HepG2 (cell line): ENCODE data around the gene CD9. TPM values are rescaled to one million over a fixed set of nuclear protein-coding genes. Genes with fewer than 3 reads are reported as not detected.

Experiments
- BHLHE40 ChIP-seq: IDR thresholded peaks from 2 replicates; pipeline ENCODE4 v1.6.1; 2011; ENCODE audit warnings: low read length, improper control_type of control experiment
- BRF2 ChIP-seq: sonication (generic); formaldehyde crosslinking; IDR thresholded peaks from 2 replicates; pipeline ENCODE4 v1.8.1; 2022; ENCODE audit warnings: mild to moderate bottlenecking, missing genetic modification reagents
- CBX1 ChIP-seq: IDR thresholded peaks from one replicate; pipeline ENCODE4 v1.6.1; 2016; ENCODE audit warnings: antibody characterized with exemption, low read depth
- FOSL1 ChIP-seq: sonication (generic); formaldehyde crosslinking; IDR thresholded peaks from 2 replicates; pipeline ENCODE4 v1.9.0; 2021; ENCODE audit warnings: missing genetic modification reagents, borderline replicate concordance
- HHEX ChIP-seq: IDR thresholded peaks from 2 replicates; pipeline ENCODE4 v1.6.1; 2016; ENCODE audit warnings: control low read depth
- MEIS2 ChIP-seq: sonication (generic); formaldehyde crosslinking; IDR thresholded peaks from 2 replicates; pipeline ENCODE4 v1.9.0; 2021; ENCODE audit warnings: mild to moderate bottlenecking, missing genetic modification reagents
- NR0B2 ChIP-seq: sonication (generic); formaldehyde crosslinking; IDR thresholded peaks from 2 replicates; pipeline ENCODE4 v1.4.0; 2020; ENCODE audit warnings: mild to moderate bottlenecking, missing genetic modification reagents
- SRSF4 ChIP-seq: fragments of 200-400 bp; formaldehyde crosslinking; IDR thresholded peaks from one replicate; pipeline ENCODE4 v1.6.1; 2018; ENCODE audit warnings: mild to moderate bottlenecking, low read depth, low read length, moderate library complexity; ENCODE audit not compliant: poor library complexity, severe bottlenecking
- SRY ChIP-seq: sonication (generic); formaldehyde crosslinking; IDR thresholded peaks from 2 replicates; pipeline ENCODE4 v1.8.0; 2022; ENCODE audit warnings: mild to moderate bottlenecking, missing genetic modification reagents
- TAF1 ChIP-seq: sonication (generic); formaldehyde crosslinking; IDR thresholded peaks from 2 replicates; pipeline ENCODE4 v1.4.0; 2020; ENCODE audit warnings: missing genetic modification reagents
- TEAD2 ChIP-seq: sonication (generic); formaldehyde crosslinking; IDR thresholded peaks from 2 replicates; pipeline ENCODE4 v1.9.0; 2021; ENCODE audit warnings: missing genetic modification reagents
- TOE1 ChIP-seq: sonication (generic); formaldehyde crosslinking; IDR thresholded peaks from 2 replicates; pipeline ENCODE4 v1.4.0; 2020; ENCODE audit warnings: mild to moderate bottlenecking, missing genetic modification reagents
- ZNF264 ChIP-seq: sonication (generic); formaldehyde crosslinking; IDR thresholded peaks from 2 replicates; pipeline ENCODE4 v1.4.0; 2020; ENCODE audit warnings: missing genetic modification reagents
- ZNF326 ChIP-seq: sonication (generic); formaldehyde crosslinking; IDR thresholded peaks from 2 replicates; pipeline ENCODE4 v1.4.0; 2020; ENCODE audit warnings: missing genetic modification reagents, borderline replicate concordance
- ZNF34 ChIP-seq: sonication (generic); formaldehyde crosslinking; IDR thresholded peaks from 2 replicates; pipeline ENCODE4 v1.4.0; 2020; ENCODE audit warnings: mild to moderate bottlenecking, missing genetic modification reagents, borderline replicate concordance
- ZNF362 ChIP-seq: sonication (generic); formaldehyde crosslinking; IDR thresholded peaks from 2 replicates; pipeline ENCODE4 v1.4.0; 2020; ENCODE audit warnings: missing genetic modification reagents, mild to moderate bottlenecking, borderline replicate concordance
- ZNF567 ChIP-seq: sonication (generic); formaldehyde crosslinking; IDR thresholded peaks from 2 replicates; pipeline ENCODE4 v1.8.1; 2023; ENCODE audit warnings: mild to moderate bottlenecking, missing genetic modification reagents, borderline replicate concordance
- ZNF572 ChIP-seq: sonication (generic); formaldehyde crosslinking; IDR thresholded peaks from 2 replicates; pipeline ENCODE4 v1.5.1; 2020; ENCODE audit warnings: mild to moderate bottlenecking, missing genetic modification reagents
- ZNF672 ChIP-seq: sonication (generic); formaldehyde crosslinking; IDR thresholded peaks from 2 replicates; pipeline ENCODE4 v1.8.1; 2022; ENCODE audit warnings: missing genetic modification reagents
- ZNF678 ChIP-seq: sonication (generic); formaldehyde crosslinking; IDR thresholded peaks from 2 replicates; pipeline ENCODE4 v1.4.0; 2020; ENCODE audit warnings: mild to moderate bottlenecking, missing genetic modification reagents
- polyA plus RNA-seq, 8 experiments: library from polyadenylated mRNA; depleted of rRNA in 3 of 8; stranded (reverse) in 7 of 8; unstranded in 1 of 8; fragments of >200 nt; fragmentation: Illumina TruSeq in 4 of 8; extraction: Trizol in 4 of 8; gene quantifications; 2 replicates each; pipeline versions ENCODE4 v1.2.1 to v1.2.3, GENCODE V29; 2011 to 2016; ENCODE audit warnings: low read depth in 4 of 8, missing spikeins in 1 of 8, mixed read lengths in 1 of 8; ENCODE audit not compliant: insufficient read depth in 1 of 8
- total RNA-seq, 5 experiments: library from RNA; depleted of rRNA; stranded (reverse); fragments of >200 nt; fragmentation: Illumina TruSeq; extraction: Trizol; gene quantifications; 2 replicates each; pipeline ENCODE4 v1.2.3, GENCODE V29; 2016; ENCODE audit warnings: low read depth in 1 of 5
- TF ChIP-seq, protein P1 (sequence below): sonication (generic); formaldehyde crosslinking; IDR thresholded peaks from 2 replicates; pipeline ENCODE4 v1.4.0; 2020; ENCODE audit warnings: missing genetic modification reagents, borderline replicate concordance
- TF ChIP-seq, protein P2 (sequence below): sonication (generic); formaldehyde crosslinking; IDR thresholded peaks from 2 replicates; pipeline ENCODE4 v1.4.0; 2020; ENCODE audit warnings: low read depth, missing genetic modification reagents

The CD9 gene
- total and polyA plus RNA-seq, 2 of the 13 experiments (the other 11 are each of a cell fraction or from before 2014, with no cell fraction given): 5.8 to 38.3 TPM

DNA sequence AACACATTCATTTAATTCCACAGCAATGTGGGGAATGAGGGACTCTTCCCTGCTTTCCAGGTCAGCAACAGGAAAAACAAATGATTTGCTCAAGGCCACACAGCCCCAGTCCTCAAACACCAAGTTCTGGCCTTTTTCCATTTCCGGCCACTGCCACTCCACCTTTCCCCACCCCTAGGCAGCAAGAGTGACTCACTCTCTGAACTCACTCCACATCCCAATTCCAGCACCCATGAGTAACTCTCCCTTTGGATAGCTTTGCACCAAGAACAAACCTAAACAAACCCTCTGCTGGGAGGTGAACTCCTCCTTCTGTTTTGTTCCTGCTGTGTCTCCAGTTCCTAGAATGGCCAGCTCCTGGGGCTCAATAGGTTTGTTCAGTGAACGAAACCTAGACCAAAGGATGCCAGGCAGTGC, 79.9 kb downstream of the CD9 start (continued):
- TF ChIP-seq FOSL1 (CRISPR knock-in tag): peak; percentile 73; the same call in 1 of the 2 replicates
- no peak for TF ChIP-seq SRSF4
- TF ChIP-seq ZNF362: no peak
- TF ChIP-seq ZNF678 (CRISPR knock-in tag): no peak
- TF ChIP-seq ZNF34 (CRISPR knock-in tag): no peak
- no peak for TF ChIP-seq ZNF567 (CRISPR knock-in tag)
- TF ChIP-seq, protein P1, sequence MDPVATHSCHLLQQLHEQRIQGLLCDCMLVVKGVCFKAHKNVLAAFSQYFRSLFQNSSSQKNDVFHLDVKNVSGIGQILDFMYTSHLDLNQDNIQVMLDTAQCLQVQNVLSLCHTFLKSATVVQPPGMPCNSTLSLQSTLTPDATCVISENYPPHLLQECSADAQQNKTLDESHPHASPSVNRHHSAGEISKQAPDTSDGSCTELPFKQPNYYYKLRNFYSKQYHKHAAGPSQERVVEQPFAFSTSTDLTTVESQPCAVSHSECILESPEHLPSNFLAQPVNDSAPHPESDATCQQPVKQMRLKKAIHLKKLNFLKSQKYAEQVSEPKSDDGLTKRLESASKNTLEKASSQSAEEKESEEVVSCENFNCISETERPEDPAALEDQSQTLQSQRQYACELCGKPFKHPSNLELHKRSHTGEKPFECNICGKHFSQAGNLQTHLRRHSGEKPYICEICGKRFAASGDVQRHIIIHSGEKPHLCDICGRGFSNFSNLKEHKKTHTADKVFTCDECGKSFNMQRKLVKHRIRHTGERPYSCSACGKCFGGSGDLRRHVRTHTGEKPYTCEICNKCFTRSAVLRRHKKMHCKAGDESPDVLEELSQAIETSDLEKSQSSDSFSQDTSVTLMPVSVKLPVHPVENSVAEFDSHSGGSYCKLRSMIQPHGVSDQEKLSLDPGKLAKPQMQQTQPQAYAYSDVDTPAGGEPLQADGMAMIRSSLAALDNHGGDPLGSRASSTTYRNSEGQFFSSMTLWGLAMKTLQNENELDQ: no peak
- no peak for TF ChIP-seq TOE1
- TF ChIP-seq, protein P2, sequence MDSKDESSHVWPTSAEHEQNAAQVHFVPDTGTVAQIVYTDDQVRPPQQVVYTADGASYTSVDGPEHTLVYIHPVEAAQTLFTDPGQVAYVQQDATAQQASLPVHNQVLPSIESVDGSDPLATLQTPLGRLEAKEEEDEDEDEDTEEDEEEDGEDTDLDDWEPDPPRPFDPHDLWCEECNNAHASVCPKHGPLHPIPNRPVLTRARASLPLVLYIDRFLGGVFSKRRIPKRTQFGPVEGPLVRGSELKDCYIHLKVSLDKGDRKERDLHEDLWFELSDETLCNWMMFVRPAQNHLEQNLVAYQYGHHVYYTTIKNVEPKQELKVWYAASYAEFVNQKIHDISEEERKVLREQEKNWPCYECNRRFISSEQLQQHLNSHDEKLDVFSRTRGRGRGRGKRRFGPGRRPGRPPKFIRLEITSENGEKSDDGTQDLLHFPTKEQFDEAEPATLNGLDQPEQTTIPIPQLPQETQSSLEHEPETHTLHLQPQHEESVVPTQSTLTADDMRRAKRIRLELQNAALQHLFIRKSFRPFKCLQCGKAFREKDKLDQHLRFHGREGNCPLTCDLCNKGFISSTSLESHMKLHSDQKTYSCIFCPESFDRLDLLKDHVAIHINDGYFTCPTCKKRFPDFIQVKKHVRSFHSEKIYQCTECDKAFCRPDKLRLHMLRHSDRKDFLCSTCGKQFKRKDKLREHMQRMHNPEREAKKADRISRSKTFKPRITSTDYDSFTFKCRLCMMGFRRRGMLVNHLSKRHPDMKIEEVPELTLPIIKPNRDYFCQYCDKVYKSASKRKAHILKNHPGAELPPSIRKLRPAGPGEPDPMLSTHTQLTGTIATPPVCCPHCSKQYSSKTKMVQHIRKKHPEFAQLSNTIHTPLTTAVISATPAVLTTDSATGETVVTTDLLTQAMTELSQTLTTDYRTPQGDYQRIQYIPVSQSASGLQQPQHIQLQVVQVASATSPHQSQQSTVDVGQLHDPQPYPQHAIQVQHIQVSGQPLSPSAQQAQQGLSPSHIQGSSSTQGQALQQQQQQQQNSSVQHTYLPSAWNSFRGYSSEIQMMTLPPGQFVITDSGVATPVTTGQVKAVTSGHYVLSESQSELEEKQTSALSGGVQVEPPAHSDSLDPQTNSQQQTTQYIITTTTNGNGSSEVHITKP (CRISPR knock-in tag): no peak
- TF ChIP-seq SRY (CRISPR knock-in tag): no peak
- no peak for TF ChIP-seq BRF2 (CRISPR knock-in tag)
- TF ChIP-seq TEAD2 (CRISPR knock-in tag): no peak
- 0 out of 2 replicates have a peak, but pooled peaks have one; percentile 35 for TF ChIP-seq ZNF264 (CRISPR knock-in tag)
- TF ChIP-seq CBX1: no peak
- no peak for TF ChIP-seq BHLHE40
- TF ChIP-seq HHEX (CRISPR knock-in tag): no peak
- TF ChIP-seq ZNF326 (CRISPR knock-in tag): no peak
- TF ChIP-seq TAF1: 0 out of 2 replicates have a peak, but pooled peaks have one; percentile 30
- peak; percentile 50; the same call in 1 of the 2 replicates for TF ChIP-seq MEIS2 (CRISPR knock-in tag)
- TF ChIP-seq NR0B2: no peak
- TF ChIP-seq ZNF572 (CRISPR knock-in tag): no peak
- TF ChIP-seq ZNF672 (CRISPR knock-in tag): no peak
